Mesothelial cell of epicardium (in vitro differentiated cells): ENCODE results near the gene APPL2. TPM values are rescaled to one million over a fixed set of nuclear protein-coding genes. Genes with fewer than 3 reads are reported as not detected.

Source experiments
- DNase-seq, 2 experiments: peaks; one replicate each; pipeline ENCODE4 v3.0.0; 2021; ENCODE audit warnings: low spot score in 2 of 2; ENCODE audit not compliant: unreplicated experiment in 2 of 2
- H3K27ac Mint-ChIP-seq: 2 replicates; pipeline ENCODE4 v1.8.0; 2021; ENCODE audit warnings: mixed read lengths
- H3K27me3 Mint-ChIP-seq: 2 replicates; pipeline ENCODE4 v1.8.0; 2021; ENCODE audit warnings: low read depth, mixed read lengths
- H3K36me3 Mint-ChIP-seq: 2 replicates; pipeline ENCODE4 v1.8.0; 2021; ENCODE audit warnings: mixed read lengths
- H3K4me1 Mint-ChIP-seq: 2 replicates; pipeline ENCODE4 v1.8.0; 2021; ENCODE audit warnings: mixed read lengths
- H3K4me3 Mint-ChIP-seq: 2 replicates; pipeline ENCODE4 v1.8.0; 2021; ENCODE audit warnings: mild to moderate bottlenecking, moderate library complexity, mixed read lengths
- H3K9me3 Mint-ChIP-seq: 2 replicates; pipeline ENCODE4 v1.8.0; 2021; ENCODE audit warnings: mixed read lengths
- total RNA-seq: library from RNA; stranded (reverse); gene quantifications from 3 replicates; pipeline ENCODE4 v1.2.1, GENCODE V29; 2021
- TF ChIP-seq, protein P1 (sequence below): fragments of 200-600 bp; sonication (generic); IDR thresholded peaks from one replicate; pipeline ENCODE4 v1.5.0; 2021; ENCODE audit warnings: antibody characterized with exemption; ENCODE audit not compliant: unreplicated experiment

The APPL2 gene
- total RNA-seq, 1 donor from 2014 or later = 66.9 TPM

DNA sequence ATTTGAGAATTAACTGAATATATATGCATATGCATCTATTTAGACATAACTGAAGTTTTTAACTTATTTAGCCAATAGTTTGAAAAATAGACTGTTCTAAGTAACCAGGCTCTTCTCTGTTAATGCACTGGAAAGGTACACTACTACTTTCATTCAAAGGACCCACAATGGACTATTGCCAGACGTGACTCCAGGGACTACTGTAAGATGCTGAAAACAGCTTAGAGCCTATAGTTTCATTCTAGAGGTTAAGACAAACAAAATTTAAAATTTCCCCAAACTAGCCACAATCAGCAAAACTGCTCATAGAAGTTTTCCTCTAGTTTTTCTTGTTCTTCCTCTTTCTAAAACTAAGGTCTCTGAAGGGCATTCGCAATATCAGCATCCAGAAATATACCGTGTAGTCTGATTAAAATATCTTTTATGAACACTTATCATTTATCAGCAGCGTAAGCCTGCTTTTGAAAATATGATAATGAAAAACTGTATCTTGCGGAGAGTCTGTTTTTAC lies 10.4 kb downstream of the APPL2 start:
- peak overlapping the region; percentile 51 for H3K27ac Mint-ChIP-seq
- no peak for DNase-seq

DNA sequence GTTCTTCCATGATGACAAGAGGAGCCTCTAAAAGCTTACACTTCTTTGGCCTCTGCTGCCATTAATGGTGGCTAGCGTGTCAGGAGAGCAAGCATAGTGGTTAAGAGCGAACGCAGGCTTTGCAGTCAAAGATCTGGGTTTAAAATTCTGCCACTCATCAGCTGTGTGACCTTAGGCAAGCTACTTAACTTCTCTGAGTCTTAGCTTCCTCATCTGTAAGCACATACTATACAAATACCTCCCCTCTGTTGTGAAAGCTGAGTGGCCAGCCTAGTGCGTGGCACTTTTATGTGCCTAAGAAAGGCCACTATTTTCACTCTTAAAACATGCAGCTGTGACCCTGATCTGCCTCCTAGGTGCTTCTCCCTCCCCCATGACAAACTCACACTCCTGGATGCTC lies 11.6 kb downstream of the APPL2 start:
- H3K4me3 Mint-ChIP-seq = no peak overlapping the region
- DNase-seq = no peak
- TF ChIP-seq, protein P1, sequence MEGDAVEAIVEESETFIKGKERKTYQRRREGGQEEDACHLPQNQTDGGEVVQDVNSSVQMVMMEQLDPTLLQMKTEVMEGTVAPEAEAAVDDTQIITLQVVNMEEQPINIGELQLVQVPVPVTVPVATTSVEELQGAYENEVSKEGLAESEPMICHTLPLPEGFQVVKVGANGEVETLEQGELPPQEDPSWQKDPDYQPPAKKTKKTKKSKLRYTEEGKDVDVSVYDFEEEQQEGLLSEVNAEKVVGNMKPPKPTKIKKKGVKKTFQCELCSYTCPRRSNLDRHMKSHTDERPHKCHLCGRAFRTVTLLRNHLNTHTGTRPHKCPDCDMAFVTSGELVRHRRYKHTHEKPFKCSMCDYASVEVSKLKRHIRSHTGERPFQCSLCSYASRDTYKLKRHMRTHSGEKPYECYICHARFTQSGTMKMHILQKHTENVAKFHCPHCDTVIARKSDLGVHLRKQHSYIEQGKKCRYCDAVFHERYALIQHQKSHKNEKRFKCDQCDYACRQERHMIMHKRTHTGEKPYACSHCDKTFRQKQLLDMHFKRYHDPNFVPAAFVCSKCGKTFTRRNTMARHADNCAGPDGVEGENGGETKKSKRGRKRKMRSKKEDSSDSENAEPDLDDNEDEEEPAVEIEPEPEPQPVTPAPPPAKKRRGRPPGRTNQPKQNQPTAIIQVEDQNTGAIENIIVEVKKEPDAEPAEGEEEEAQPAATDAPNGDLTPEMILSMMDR = no peak
- no peak overlapping the region for H3K27ac Mint-ChIP-seq
- H3K9me3 Mint-ChIP-seq = no peaks in the 10 kb centered on the region
- H3K36me3 Mint-ChIP-seq = peaks cover 33% of the 10 kb centered on the region
- peaks cover 11% of the 10 kb centered on the region for H3K4me1 Mint-ChIP-seq
- no peaks in the 10 kb centered on the region for H3K27me3 Mint-ChIP-seq

More for the DNA sequence above, 10.4 kb downstream of the APPL2 start:
- Mint-ChIP-seq H3K9me3 (no peaks in the 10 kb centered on the region), H3K27me3 (no peaks in the 10 kb centered on the region), H3K4me3 (no peak overlapping the region), H3K4me1 (peaks cover 11% of the 10 kb centered on the region), H3K36me3 (peaks cover 33% of the 10 kb centered on the region)
- TF ChIP-seq, protein P1 = no peak

DNA sequence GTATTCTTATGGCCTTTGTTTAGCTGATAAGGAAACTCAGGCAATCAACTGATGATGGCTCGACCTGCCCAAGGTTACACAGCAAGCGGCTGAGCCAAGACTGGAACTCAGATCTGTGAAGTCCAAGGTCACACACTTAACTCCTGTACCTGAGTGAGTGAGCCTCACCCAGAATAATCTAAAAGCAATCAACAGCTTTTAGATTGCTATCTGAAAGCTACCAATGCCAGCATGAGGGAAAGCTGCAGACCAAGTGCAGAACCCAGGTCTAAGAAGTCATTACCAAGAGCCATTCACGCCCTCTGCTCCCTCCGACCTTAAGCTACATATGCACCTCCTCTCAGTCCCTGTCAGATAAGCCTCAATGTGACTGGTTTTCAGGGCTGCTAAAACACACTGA lies 12.1 kb downstream of the APPL2 start:
- Mint-ChIP-seq H3K4me1 (peaks cover 11% of the 10 kb centered on the region), H3K36me3 (peaks cover 31% of the 10 kb centered on the region), H3K27me3 (no peaks in the 10 kb centered on the region), H3K9me3 (no peaks in the 10 kb centered on the region), H3K27ac (no peak overlapping the region), H3K4me3 (no peak overlapping the region)
- TF ChIP-seq, protein P1 = no peak
- DNase-seq = no peak

DNA sequence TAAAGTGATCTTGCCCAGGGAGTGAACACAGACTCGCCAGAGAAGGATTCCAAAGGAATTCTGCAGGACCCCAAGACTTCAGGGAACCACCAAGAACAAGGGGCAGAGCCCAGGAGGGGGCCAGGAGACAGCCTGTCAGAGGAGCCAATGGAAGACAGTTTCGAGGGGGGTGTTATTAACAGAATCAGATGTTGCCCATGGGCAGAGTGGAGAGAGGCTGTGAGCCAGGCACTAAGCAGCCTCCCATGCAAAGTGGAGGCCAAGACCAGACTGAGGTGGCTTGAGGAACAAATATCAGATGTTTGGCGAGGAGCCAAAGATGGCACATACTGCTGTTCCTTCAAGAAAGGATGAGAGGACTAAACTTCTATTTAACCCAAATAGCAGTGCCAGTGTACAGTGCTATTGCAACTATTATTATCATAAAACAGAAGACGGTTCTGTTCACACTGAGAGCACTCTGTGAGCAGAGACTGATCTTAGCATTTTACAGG lies 12.6 kb downstream of the APPL2 start:
- TF ChIP-seq, protein P1 = no peak
- DNase-seq = no peak
- no peak overlapping the region for H3K4me3 Mint-ChIP-seq
- H3K4me1 Mint-ChIP-seq = peaks cover 11% of the 10 kb centered on the region
- peaks cover 26% of the 10 kb centered on the region for H3K36me3 Mint-ChIP-seq
- no peak overlapping the region for H3K27ac Mint-ChIP-seq
- no peaks in the 10 kb centered on the region for H3K27me3 Mint-ChIP-seq
- H3K9me3 Mint-ChIP-seq = no peaks in the 10 kb centered on the region

DNA sequence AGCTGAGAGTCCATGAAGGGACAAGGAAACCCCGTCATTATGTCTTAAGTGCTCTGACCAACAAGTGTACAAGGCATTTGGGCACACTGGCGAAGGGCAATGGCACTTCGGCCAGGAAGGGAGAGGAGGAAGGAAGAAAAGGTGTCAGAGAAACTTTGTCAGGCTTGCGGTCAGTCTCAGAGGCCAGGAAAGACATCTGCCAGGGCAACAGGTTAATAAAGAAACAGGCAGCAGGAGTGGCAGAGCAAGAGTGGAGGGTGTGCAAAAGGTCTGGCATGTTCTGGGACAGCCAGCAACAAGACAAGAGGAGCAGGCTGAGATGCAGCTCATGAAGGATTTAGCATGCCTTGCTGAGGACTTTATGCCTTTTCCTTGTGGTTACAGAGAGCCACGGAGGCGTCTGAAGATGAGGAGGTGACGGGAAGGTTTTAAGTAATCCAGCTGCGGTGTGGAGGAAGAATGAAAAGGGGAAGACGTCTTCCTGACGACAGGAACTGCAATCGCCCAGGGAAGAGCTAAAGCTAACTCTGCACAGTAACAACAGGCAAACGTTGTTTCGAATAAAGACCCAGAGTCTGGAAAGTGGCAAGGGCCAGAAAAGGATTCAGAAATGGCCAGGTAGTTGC lies 13.1 kb downstream of the APPL2 start:
- Mint-ChIP-seq H3K27me3 (no peaks in the 10 kb centered on the region), H3K36me3 (peaks cover 23% of the 10 kb centered on the region), H3K4me3 (no peak overlapping the region), H3K27ac (no peak overlapping the region), H3K4me1 (peaks cover 11% of the 10 kb centered on the region), H3K9me3 (no peaks in the 10 kb centered on the region)
- DNase-seq = no peak
- TF ChIP-seq, protein P1 = no peak
